Testis (tissue), 3 donors: ENCODE results near the gene SDK1. TPM values are rescaled to one million over a fixed set of nuclear protein-coding genes. Genes with fewer than 3 reads are reported as not detected.

Experiments
- DNase-seq: peaks from one replicate; pipeline ENCODE4 v3.0.0-alpha.2; 2019
- H3K27ac ChIP-seq, 2 donors: fragments of 200-600 bp; sonication (generic); one replicate each; pipeline ENCODE4 v1.5.1; 2019
- H3K27me3 ChIP-seq: fragments of 200-600 bp; sonication (generic); one replicate; pipeline ENCODE4 v1.5.1; 2019
- H3K36me3 ChIP-seq: fragments of 200-600 bp; sonication (generic); one replicate; pipeline ENCODE4 v1.5.1; 2017; ENCODE audit warnings: low read depth; ENCODE audit errors: missing control alignments
- H3K4me1 ChIP-seq: fragments of 200-600 bp; sonication (generic); one replicate; pipeline ENCODE4 v1.5.1; 2019
- H3K4me3 ChIP-seq, 2 donors: fragments of 200-600 bp; sonication (generic); one replicate each; pipeline ENCODE4 v1.5.1; 2017 to 2019
- H3K9me3 ChIP-seq: fragments of 200-600 bp; sonication (generic); one replicate; pipeline ENCODE4 v1.5.1; 2017
- POLR2A ChIP-seq: fragments of 450-650 bp; IDR thresholded peaks from one replicate; pipeline ENCODE4 v1.6.1; 2017; ENCODE audit warnings: antibody characterized with exemption, mild to moderate bottlenecking, moderate library complexity
- WGBS, 2 donors: methylation state at CpG; one replicate each; pipeline ENCODE4 v1.1.5; 2018; 5-methylcytosine and 5-hydroxymethylcytosine counted together
- intact Hi-C: fragments of 100-400 bp; cut with DNase I; formaldehyde crosslinking; loops from one replicate; pipeline ENCODE4 v1.15.1; 2023; ENCODE audit warnings: low total_unique reads
- polyA plus RNA-seq: library from polyadenylated mRNA; stranded (reverse); fragments of 350-450 nt; fragmentation: Illumina TruSeq; extraction: RNeasy Lipid Tissue Mini Kit (QIAGEN cat#74804); gene quantifications from one replicate; pipeline ENCODE4 v1.2.3, GENCODE V29; 2014; ENCODE audit warnings: low read depth, low replicate concordance; ENCODE audit not compliant: insufficient read depth
- total RNA-seq, 2 donors: library from RNA; depleted of rRNA; stranded (reverse); fragments of >200 nt; gene quantifications; one replicate each; pipeline ENCODE4 v1.2.3, GENCODE V29; 2016
- TF ChIP-seq, protein P1 (sequence below), 3 experiments: fragments of 450-650 bp in 2 of 3; fragments of 200-600 bp in 1 of 3; sonication (generic) in 1 of 3; IDR thresholded peaks; one replicate each; pipeline ENCODE4 v1.5.1; 2016 to 2019; ENCODE audit warnings: antibody characterized with exemption in 3 of 3, mild to moderate bottlenecking in 2 of 3, moderate library complexity in 1 of 3

Gene SDK1
- total and polyA plus RNA-seq, 3 donors from 2014 or later: 20.0 to 36.2 (median 24.9) TPM

DNA sequence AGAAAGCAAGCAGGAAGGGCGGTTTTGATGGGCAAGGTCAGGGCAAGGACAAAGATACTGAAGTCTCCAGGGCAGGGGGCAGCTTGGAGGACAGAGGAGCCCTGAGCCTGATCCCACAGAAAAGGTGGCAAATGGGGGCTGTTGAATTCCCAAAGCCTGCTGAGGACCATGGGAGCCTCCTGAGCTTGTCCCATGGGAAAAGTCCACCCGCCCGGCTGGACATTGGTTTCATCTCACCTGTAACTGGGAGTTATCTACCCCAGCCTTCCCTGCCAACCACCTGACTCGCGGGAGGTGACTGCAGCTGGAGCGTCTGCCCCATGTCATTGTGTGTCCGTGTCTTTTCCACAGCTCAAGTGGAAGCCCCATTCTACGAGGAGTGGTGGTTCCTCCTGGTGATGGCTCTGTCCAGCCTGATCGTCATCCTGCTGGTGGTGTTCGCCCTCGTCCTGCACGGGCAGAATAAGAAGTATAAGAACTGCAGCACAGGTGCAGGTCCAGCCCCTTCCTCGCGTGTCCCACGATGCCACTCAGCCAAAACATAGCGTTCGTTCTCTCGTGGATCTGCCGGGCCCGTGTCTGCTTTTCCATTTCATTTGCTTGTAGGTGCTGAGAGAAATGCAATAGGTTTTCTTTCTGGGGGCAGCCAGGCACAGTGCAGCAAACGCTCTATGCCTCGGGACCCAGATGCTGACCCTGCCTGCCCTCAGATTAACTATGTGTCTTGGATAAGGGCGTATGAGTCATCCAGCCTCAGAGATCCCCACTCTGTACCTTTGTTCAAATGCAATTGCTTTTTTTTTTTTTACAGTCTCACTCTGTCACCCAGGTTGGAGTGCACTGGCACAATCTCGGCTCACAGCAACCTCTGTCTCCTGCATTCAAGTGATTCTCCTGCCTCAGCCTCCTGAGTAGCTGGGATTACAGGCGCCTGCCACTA is 936.5 kb downstream of the SDK1 start:
- no peak overlapping the region for H3K27ac ChIP-seq
- WGBS, 2 donors: 92 to 93% methylated on average over 25 of the region's 25 CpGs
- no peak overlapping the region for H3K4me3 ChIP-seq
- no peaks in the 10 kb centered on the region for H3K4me1 ChIP-seq
- TF ChIP-seq, protein P1, sequence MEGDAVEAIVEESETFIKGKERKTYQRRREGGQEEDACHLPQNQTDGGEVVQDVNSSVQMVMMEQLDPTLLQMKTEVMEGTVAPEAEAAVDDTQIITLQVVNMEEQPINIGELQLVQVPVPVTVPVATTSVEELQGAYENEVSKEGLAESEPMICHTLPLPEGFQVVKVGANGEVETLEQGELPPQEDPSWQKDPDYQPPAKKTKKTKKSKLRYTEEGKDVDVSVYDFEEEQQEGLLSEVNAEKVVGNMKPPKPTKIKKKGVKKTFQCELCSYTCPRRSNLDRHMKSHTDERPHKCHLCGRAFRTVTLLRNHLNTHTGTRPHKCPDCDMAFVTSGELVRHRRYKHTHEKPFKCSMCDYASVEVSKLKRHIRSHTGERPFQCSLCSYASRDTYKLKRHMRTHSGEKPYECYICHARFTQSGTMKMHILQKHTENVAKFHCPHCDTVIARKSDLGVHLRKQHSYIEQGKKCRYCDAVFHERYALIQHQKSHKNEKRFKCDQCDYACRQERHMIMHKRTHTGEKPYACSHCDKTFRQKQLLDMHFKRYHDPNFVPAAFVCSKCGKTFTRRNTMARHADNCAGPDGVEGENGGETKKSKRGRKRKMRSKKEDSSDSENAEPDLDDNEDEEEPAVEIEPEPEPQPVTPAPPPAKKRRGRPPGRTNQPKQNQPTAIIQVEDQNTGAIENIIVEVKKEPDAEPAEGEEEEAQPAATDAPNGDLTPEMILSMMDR (IDR thresholded peaks at IDR 0.05): no peak
- TF ChIP-seq POLR2A: no peak
- no peak for DNase-seq
- no peaks in the 10 kb centered on the region for H3K36me3 ChIP-seq
- intact Hi-C loops: no loop called here
- H3K9me3 ChIP-seq: no peaks in the 10 kb centered on the region
- H3K27me3 ChIP-seq: no peaks in the 10 kb centered on the region

DNA sequence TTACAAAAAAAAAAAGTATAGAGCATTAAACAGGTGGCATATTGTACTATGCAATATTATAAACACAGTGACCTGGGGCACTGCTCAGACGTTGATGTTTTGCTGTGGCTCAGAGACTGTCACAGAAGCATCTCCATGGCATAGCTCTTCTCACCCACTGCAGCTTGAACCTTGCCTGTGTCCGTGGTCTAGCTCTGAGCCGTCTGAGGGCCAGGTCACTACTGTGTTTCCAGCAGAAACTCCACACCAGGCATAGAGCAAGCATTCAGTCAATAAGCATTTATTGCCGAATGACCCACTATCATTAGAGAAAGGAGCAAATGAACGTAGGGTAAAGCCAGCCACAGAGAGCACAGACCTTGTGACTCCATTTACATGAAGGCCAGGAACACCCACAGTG is 937.8 kb downstream of the SDK1 start:
- Histone ChIP-seq H3K36me3 (no peaks in the 10 kb centered on the region), H3K27ac (no peak overlapping the region), H3K27me3 (no peaks in the 10 kb centered on the region), H3K9me3 (no peaks in the 10 kb centered on the region), H3K4me1 (no peaks in the 10 kb centered on the region), H3K4me3 (no peak overlapping the region)
- no peak for DNase-seq
- intact Hi-C loops: no loop called here
- WGBS, 2 donors: 90 to 95% methylated on average over 5 of the region's 5 CpGs
- TF ChIP-seq, protein P1 (IDR thresholded peaks at IDR 0.05): no peak
- TF ChIP-seq POLR2A: no peak

- Histone ChIP-seq H3K27ac (no peak overlapping the region), H3K4me1 (no peaks in the 10 kb centered on the region), H3K27me3 (no peaks in the 10 kb centered on the region), H3K4me3 (no peak overlapping the region), H3K9me3 (no peaks in the 10 kb centered on the region), H3K36me3 (no peaks in the 10 kb centered on the region)
- no peak for DNase-seq
- intact Hi-C loops: no loop called here
- TF ChIP-seq, protein P1 (IDR thresholded peaks at IDR 0.05): no peak
- TF ChIP-seq POLR2A: no peak
- 85 to 92% methylated on average over 10 of the region's 10 CpGs for WGBS, 2 donors
Measured at GRCh38 chr7:4240042-4240441, 939.0 kb downstream of the SDK1 start.

DNA sequence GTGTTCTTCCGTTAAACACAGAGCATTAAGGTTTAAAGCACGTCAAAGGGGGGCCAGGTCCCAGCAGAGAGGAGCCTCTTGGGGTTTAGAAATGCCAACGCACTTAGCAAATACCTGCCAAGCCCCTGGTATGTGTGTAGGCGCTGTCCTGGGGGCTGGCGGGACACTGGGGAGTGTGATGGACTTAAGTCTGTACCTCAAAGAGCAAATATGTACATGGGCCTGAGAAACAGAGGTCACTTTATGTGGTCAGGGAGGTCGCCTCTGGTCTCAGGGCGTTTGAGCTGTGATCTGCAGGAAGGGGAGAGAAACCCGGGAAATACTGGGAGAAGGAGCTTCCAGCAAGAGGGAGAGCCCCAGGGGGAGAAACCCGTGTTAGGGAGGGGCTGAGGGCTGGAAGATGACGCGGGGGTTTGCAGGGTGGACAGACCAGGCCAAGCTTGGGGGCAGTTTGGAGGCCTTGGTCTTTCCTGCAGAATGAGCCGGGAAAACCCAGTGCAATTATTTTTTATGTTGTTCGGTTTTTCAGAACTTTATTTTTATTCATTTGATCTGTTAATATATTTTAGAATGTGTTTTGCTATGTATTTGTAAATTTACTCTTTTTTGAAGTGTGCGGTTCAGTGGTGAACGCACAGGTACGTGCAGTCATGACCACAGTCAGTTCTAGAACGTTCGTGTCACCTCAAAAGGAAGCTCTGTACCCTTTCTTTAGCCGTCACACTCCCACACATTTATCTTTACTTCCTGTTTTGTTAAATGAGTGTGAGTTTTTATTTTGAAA is 939.7 kb downstream of the SDK1 start:
- no peak for DNase-seq
- intact Hi-C loops: no loop called here
- Histone ChIP-seq H3K4me3 (no peak overlapping the region), H3K27me3 (no peaks in the 10 kb centered on the region), H3K27ac (no peak overlapping the region), H3K9me3 (no peaks in the 10 kb centered on the region), H3K36me3 (no peaks in the 10 kb centered on the region), H3K4me1 (no peaks in the 10 kb centered on the region)
- TF ChIP-seq POLR2A: no peak
- TF ChIP-seq, protein P1 (IDR thresholded peaks at IDR 0.05): no peak
- 82 to 92% methylated on average over 18 to 19 of the region's 19 CpGs for WGBS, 2 donors
